Measurements from ENCODE around the gene MPEG1.

Gene MPEG1

DNA sequence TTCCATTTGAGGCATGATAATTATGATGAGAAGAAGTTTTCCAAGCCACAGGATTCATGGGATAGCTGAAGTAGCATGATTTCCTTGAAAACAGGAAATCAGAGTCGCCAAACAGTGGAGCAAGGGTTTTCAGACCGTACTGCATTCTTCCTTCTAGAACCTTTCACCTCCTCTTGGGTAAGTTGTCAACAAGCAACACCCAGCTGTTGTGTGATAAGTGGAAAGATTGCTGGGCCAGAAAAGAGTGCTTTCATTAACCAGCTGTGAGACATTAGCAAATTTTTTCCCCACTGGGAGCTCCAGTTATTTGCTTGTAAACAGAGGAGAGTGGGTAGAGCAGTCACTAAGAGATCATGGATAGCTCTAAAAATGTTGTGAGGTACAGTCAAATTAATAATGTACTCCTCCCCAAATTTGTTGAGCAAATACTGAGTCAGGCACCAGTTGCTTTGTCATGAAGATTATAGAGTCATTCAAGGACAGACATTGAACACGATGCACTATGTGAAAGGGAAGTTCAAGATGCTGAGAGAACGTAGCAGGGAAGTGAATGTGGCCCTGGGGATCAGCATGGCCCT lies 11.7 kb upstream of the MPEG1 start:
- no peak overlapping the region for H3K27ac ChIP-seq (ENCODE audit: poor library complexity, severe bottlenecking)
- ATAC-seq (ENCODE audit: low read depth) (no peak), DNase-seq (ENCODE audit: low spot score) (no peak)
- TF ChIP-seq, protein P1, sequence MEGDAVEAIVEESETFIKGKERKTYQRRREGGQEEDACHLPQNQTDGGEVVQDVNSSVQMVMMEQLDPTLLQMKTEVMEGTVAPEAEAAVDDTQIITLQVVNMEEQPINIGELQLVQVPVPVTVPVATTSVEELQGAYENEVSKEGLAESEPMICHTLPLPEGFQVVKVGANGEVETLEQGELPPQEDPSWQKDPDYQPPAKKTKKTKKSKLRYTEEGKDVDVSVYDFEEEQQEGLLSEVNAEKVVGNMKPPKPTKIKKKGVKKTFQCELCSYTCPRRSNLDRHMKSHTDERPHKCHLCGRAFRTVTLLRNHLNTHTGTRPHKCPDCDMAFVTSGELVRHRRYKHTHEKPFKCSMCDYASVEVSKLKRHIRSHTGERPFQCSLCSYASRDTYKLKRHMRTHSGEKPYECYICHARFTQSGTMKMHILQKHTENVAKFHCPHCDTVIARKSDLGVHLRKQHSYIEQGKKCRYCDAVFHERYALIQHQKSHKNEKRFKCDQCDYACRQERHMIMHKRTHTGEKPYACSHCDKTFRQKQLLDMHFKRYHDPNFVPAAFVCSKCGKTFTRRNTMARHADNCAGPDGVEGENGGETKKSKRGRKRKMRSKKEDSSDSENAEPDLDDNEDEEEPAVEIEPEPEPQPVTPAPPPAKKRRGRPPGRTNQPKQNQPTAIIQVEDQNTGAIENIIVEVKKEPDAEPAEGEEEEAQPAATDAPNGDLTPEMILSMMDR (IDR thresholded peaks at IDR 0.05; ENCODE audit: poor library complexity, severe bottlenecking): no peak
- no peak overlapping the region for H3K4me3 ChIP-seq (ENCODE audit: severe bottlenecking)
- H3K9me3 ChIP-seq (ENCODE audit: severe bottlenecking): no peaks in the 10 kb centered on the region
- H3K4me1 ChIP-seq (ENCODE audit: insufficient read depth, poor library complexity, severe bottlenecking): peaks cover 17% of the 10 kb centered on the region
- H3K36me3 ChIP-seq (ENCODE audit: low read depth): no peaks in the 10 kb centered on the region
- H3K27me3 ChIP-seq (ENCODE audit: insufficient read depth, poor library complexity, severe bottlenecking): no peaks in the 10 kb centered on the region

DNA sequence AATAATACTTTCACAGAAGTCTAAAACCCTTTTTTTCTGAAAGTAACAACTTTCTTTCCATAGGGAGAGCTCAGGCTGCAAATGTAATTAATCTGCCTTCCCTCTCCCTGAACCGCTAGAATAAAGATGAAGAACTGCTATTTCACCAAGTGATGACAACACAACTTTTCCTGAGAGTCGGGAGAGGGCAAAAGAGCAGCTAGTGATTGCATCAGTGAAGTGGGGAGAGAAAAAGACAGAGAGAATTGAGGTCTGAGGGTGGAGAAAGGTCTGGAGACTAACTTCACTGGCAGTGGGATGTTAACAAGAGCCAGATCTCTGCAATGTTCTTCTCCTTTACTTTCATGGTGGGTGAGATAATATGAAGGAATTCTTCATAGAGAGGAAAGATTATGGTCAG lies 10.9 kb upstream of the MPEG1 start:
- no peaks in the 10 kb centered on the region for H3K36me3 ChIP-seq (ENCODE audit: low read depth)
- H3K4me3 ChIP-seq (ENCODE audit: severe bottlenecking): no peak overlapping the region
- DNase-seq (ENCODE audit: low spot score) (no peak), ATAC-seq (ENCODE audit: low read depth) (no peak)
- TF ChIP-seq, protein P1 (IDR thresholded peaks at IDR 0.05; ENCODE audit: poor library complexity, severe bottlenecking): no peak
- H3K27ac ChIP-seq (ENCODE audit: poor library complexity, severe bottlenecking): no peak overlapping the region
- H3K9me3 ChIP-seq (ENCODE audit: severe bottlenecking): no peaks in the 10 kb centered on the region
- no peaks in the 10 kb centered on the region for H3K27me3 ChIP-seq (ENCODE audit: insufficient read depth, poor library complexity, severe bottlenecking)
- H3K4me1 ChIP-seq (ENCODE audit: insufficient read depth, poor library complexity, severe bottlenecking): peaks cover 17% of the 10 kb centered on the region

DNA sequence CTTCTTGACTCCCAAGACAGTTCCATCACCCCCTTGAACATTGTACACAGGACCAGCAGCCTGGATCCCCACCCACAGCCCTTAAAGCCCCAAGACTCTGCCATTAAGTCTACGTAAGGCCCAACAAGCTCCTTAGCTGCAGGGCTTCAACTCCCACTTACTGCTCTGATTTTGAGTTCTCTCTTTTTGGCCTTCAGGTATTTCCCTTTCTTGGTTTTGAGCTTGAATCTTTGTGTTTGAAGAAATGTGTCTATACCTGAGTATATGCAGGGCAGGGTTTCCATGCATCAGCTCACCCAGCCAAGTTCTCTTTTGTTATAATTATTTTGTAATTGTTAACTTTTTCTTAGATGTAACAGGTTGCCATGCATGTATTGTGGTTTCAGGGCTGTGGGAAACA lies 10.4 kb upstream of the MPEG1 start:
- H3K4me3 ChIP-seq (ENCODE audit: severe bottlenecking): no peak overlapping the region
- H3K4me1 ChIP-seq (ENCODE audit: insufficient read depth, poor library complexity, severe bottlenecking): peaks cover 17% of the 10 kb centered on the region
- H3K36me3 ChIP-seq (ENCODE audit: low read depth): no peaks in the 10 kb centered on the region
- DNase-seq (ENCODE audit: low spot score) (no peak), ATAC-seq (ENCODE audit: low read depth) (no peak)
- no peaks in the 10 kb centered on the region for H3K9me3 ChIP-seq (ENCODE audit: severe bottlenecking)
- H3K27me3 ChIP-seq (ENCODE audit: insufficient read depth, poor library complexity, severe bottlenecking): no peaks in the 10 kb centered on the region
- TF ChIP-seq, protein P1 (IDR thresholded peaks at IDR 0.05; ENCODE audit: poor library complexity, severe bottlenecking): no peak
- no peak overlapping the region for H3K27ac ChIP-seq (ENCODE audit: poor library complexity, severe bottlenecking)

DNA sequence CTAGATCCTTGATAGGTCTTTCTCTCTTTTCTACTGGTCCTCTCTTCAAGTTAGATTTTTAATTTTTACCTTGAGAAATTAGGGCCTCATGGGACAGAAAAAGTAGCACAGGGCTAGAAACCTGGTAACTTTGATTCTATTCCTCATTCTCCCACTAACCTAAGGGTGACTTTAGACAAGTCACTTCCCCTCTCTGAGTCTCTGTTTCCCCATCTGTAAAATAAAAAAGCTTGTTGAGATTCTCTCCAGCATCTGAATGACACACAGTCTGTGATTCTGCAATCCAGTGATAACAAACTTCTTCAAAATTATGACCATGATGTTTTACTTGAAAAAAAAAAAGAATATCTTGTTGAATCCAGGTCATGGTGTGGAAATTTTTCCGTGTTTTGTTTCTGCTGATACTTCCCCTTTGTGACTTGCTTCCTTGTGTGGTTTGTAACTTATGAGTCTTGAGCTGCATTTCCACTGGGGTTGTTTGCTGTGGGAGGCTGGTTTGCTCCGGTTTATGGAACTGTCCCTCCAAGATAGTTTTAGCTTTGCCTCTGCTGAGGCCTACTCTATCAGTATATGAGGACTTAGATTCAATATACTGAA lies 9.8 kb upstream of the MPEG1 start:
- Histone ChIP-seq H3K9me3 (ENCODE audit: severe bottlenecking) (no peaks in the 10 kb centered on the region), H3K4me3 (ENCODE audit: severe bottlenecking) (no peak overlapping the region), H3K36me3 (ENCODE audit: low read depth) (no peaks in the 10 kb centered on the region), H3K4me1 (ENCODE audit: insufficient read depth, poor library complexity, severe bottlenecking) (peaks cover 17% of the 10 kb centered on the region), H3K27me3 (ENCODE audit: insufficient read depth, poor library complexity, severe bottlenecking) (no peaks in the 10 kb centered on the region), H3K27ac (ENCODE audit: poor library complexity, severe bottlenecking) (peak overlapping the region; percentile 69)
- TF ChIP-seq, protein P1 (IDR thresholded peaks at IDR 0.05; ENCODE audit: poor library complexity, severe bottlenecking): no peak
- no peak for ATAC-seq (ENCODE audit: low read depth)
- no peak for DNase-seq (ENCODE audit: low spot score)

DNA sequence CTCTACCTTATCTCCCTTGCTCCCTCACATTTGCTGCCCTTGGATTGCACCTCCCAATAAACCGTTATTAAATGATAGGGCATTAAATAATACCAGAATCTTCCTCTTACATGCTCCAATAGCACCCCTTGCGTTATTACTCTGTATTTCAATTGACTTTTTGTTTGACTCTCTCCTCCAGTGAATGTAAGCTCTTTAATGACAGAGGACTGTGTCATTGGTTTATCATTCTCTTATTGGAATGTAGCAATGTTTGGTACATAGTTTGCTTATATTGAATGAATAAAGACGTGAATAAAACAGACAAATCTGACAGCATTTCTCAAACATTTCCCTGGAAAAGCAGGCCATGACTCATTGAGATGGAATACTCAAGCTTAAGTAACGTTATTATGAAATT lies 8.7 kb upstream of the MPEG1 start:
- no peak overlapping the region for H3K4me3 ChIP-seq (ENCODE audit: severe bottlenecking)
- no peaks in the 10 kb centered on the region for H3K9me3 ChIP-seq (ENCODE audit: severe bottlenecking)
- DNase-seq (ENCODE audit: low spot score) (no peak), ATAC-seq (ENCODE audit: low read depth) (peak; percentile 91)
- TF ChIP-seq, protein P1 (IDR thresholded peaks at IDR 0.05; ENCODE audit: poor library complexity, severe bottlenecking): peak; percentile 61
- H3K27ac ChIP-seq (ENCODE audit: poor library complexity, severe bottlenecking): peak overlapping the region; percentile 69
- peaks cover 26% of the 10 kb centered on the region for H3K4me1 ChIP-seq (ENCODE audit: insufficient read depth, poor library complexity, severe bottlenecking)
- no peaks in the 10 kb centered on the region for H3K36me3 ChIP-seq (ENCODE audit: low read depth)
- no peaks in the 10 kb centered on the region for H3K27me3 ChIP-seq (ENCODE audit: insufficient read depth, poor library complexity, severe bottlenecking)
